Measurements from ENCODE around the gene ANK3. TPM values are rescaled to one million over a fixed set of nuclear protein-coding genes. Genes with fewer than 3 reads are reported as not detected.
"Not testable (repeated sequence)": the region's sequence is repeated elsewhere in the genome, so short reads cannot be mapped to it uniquely, and the experiment has no call there.

Gene ANK3
- total and polyA plus RNA-seq, 7 donors: 11.6 to 170 (median 94.2) TPM

DNA sequence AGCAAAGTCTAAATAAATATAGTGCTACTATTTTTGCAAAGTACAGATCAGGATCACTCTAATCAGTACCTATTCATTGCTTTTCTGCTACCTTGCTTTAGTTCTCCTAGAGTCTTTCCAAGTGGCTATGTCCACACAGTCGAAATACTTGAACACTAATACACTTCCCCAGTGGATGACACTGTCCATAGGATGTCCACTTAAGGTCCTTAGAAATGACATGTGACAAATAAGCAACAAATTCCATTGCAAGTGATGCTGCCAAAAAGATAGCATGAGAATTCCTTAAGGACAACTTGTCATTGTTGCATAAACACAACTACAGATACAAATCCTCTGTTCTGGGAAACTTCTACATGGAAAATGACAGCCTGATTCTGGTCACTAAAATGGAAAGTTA lies 93.6 kb downstream of the ANK3 start:
- no peak for TF ChIP-seq CTCF (IDR thresholded peaks at IDR 0.05)
- 82 to 86% (median 84%) methylated on average over 1 of the region's 1 CpG for WGBS, 3 donors
- H3K36me3 ChIP-seq (ENCODE audit: insufficient read depth in 1 of 2, low read depth in 1 of 2): no peaks in the 10 kb centered on the region
- ATAC-seq (no peak), DNase-seq (no peak)
- peaks cover 6% of the 10 kb centered on the region for H3K4me1 ChIP-seq
- intact Hi-C loops (cut with DNase I): no loop called here
- no peak overlapping the region for H3K27ac ChIP-seq
- no peak overlapping the region for H3K4me3 ChIP-seq
- no peaks in the 10 kb centered on the region for H3K9me3 ChIP-seq
- no peaks in the 10 kb centered on the region for H3K27me3 ChIP-seq (ENCODE audit: insufficient read depth in 3 of 3, low read length in 2 of 3)

DNA sequence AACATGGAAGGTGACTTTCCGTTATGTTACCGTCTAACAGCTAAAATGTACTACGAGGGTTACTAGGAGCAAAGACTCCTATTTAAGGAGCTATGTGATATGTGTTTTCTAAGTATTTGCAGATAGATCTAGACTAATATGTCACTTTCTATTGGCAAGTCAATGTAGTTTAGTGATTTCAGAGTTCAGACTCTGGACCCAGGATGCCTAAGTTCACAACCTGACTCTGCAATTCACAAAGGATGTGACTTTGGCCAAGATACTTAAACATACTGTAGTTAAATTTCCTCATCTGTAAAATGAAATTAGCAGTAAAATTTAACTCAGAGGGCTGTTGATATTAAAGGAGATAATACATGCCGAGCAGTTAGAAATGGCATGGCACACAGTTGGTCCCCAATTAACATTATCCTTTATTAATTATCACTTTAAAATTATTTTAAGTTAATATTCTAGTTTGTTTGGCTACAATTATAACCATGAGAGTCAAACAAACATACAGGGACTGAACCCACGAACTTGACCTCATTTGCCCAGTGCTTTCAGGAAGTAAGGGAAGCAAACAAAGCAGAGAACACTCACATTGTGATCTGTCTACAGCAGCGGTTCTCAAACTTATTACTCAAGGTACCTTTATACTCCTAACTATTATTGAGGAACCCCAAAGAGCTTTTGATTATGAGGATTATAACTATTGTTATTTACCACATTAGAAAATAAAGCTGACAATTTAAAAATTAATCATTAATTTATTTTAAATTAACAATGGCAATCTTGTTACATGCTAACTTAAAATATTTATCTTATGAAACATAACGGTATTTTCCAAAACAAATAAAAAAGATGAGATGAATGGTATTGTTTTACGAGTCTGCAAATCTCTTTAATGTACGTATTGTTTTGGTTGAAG lies 94.4 kb downstream of the ANK3 start:
- H3K27ac ChIP-seq: no peak overlapping the region
- H3K4me3 ChIP-seq: no peak overlapping the region
- DNase-seq: no peak
- no peak for ATAC-seq
- no peaks in the 10 kb centered on the region for H3K27me3 ChIP-seq (ENCODE audit: insufficient read depth in 3 of 3, low read length in 2 of 3)
- H3K36me3 ChIP-seq (ENCODE audit: insufficient read depth in 1 of 2, low read depth in 1 of 2): no peaks in the 10 kb centered on the region
- TF ChIP-seq CTCF (IDR thresholded peaks at IDR 0.05): no peak
- H3K4me1 ChIP-seq: peaks cover under 1% of the 10 kb centered on the region
- intact Hi-C loops (cut with DNase I): no loop called here
- no peaks in the 10 kb centered on the region for H3K9me3 ChIP-seq
- 88 to 92% (median 91%) methylated on average over 9 of the region's 9 CpGs for WGBS, 3 donors

- Histone ChIP-seq H3K27ac (no peak overlapping the region), H3K36me3 (ENCODE audit: insufficient read depth in 1 of 2, low read depth in 1 of 2) (no peaks in the 10 kb centered on the region), H3K4me3 (no peak overlapping the region), H3K27me3 (ENCODE audit: insufficient read depth in 3 of 3, low read length in 2 of 3) (no peaks in the 10 kb centered on the region), H3K9me3 (no peaks in the 10 kb centered on the region), H3K4me1 (no peaks in the 10 kb centered on the region)
- no peak for TF ChIP-seq CTCF (IDR thresholded peaks at IDR 0.05)
- intact Hi-C loops (cut with DNase I): no loop called here
- ATAC-seq (no peak), DNase-seq (no peak)
- WGBS, 3 donors: 72 to 82% (median 74%) methylated on average over 6 of the region's 6 CpGs
Observed at GRCh38 chr10:60293581-60294175, 96.0 kb downstream of the ANK3 start.

DNA sequence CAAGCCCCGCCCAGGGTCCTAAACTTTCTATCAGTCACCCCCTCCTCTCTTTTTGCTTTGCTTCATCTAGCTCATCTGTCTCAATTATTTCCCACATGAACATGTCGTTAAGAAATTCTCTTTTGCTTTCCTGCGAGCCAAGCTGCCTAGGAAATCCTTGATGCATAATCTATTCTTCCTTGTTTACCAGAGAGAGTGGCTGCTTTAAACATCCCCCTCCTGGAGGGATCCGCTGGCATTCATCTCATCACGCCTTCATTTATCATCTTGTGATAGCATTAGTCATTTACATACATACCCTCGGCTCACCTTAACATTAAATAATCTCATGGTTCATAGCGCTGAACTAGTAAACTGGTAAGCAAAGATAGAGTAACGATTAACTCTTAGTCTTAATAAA lies 96.7 kb downstream of the ANK3 start:
- H3K27ac ChIP-seq: no peak overlapping the region
- DNase-seq (no peak), ATAC-seq (no peak)
- WGBS, 3 donors: 86 to 91% (median 87%) methylated on average over 8 of the region's 8 CpGs
- H3K36me3 ChIP-seq (ENCODE audit: insufficient read depth in 1 of 2, low read depth in 1 of 2): no peaks in the 10 kb centered on the region
- H3K4me3 ChIP-seq: no peak overlapping the region
- intact Hi-C loops (cut with DNase I): no loop called here
- no peak for TF ChIP-seq CTCF (IDR thresholded peaks at IDR 0.05)
- H3K9me3 ChIP-seq: no peaks in the 10 kb centered on the region
- no peaks in the 10 kb centered on the region for H3K4me1 ChIP-seq
- no peaks in the 10 kb centered on the region for H3K27me3 ChIP-seq (ENCODE audit: insufficient read depth in 3 of 3, low read length in 2 of 3)

- 62 to 78% (median 66%) methylated on average over 6 of the region's 6 CpGs for WGBS, 3 donors
- H3K4me1 ChIP-seq; intact Hi-C loops (cut with DNase I): not testable (repeated sequence)
Observed at GRCh38 chr10:60292536-60292935, 97.1 kb downstream of the ANK3 start.

More at GRCh38 chr10:60292536-60292935, 97.1 kb downstream of the ANK3 start:
- H3K27ac ChIP-seq; H3K9me3 ChIP-seq; H3K36me3 ChIP-seq (ENCODE audit: insufficient read depth in 1 of 2, low read depth in 1 of 2); DNase-seq; H3K4me3 ChIP-seq; ATAC-seq; H3K27me3 ChIP-seq (ENCODE audit: insufficient read depth in 3 of 3, low read length in 2 of 3): not testable (repeated sequence)

Measured in psoas muscle (tissue), 8 donors.